Fibroblast of skin of right quadriceps (primary cell): ENCODE data around the gene TTBK1.

Experiments
- DNase-seq: peaks from one replicate; pipeline ENCODE4 v3.0.0-alpha.2; 2013

TTBK1 gene

DNA sequence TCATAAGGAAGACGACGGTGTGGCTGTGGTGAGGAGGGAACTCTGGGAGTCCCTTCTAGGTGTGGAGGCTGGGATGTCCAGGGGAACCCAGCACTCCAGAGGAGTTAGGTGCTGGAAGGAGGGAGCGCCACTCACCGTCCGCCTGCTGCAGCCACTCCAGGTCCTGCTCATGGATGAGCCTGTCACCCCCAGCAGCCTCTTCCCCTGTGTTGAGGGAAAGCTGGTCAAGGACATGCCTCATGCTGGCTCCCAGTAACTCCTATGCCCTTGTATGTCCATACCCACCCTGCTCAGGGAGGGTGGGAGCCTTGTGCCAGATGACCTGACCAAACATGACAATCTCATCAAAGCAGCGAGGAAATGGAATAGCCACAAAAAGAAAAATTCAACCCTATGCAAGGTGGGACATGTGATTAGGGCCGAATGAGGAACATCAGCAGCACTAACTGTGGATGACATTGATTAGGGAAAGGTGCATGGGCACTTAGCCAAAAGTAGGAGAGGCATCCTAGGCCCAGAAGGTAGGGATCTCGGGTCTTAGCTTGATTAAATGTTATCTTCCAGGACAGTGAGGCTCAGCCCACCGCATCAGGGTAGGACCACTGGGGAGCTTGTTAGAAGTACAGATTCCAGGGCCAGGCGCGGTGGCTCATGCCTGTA is 17.0 kb upstream of the TTBK1 start:
- no peak for DNase-seq

DNA sequence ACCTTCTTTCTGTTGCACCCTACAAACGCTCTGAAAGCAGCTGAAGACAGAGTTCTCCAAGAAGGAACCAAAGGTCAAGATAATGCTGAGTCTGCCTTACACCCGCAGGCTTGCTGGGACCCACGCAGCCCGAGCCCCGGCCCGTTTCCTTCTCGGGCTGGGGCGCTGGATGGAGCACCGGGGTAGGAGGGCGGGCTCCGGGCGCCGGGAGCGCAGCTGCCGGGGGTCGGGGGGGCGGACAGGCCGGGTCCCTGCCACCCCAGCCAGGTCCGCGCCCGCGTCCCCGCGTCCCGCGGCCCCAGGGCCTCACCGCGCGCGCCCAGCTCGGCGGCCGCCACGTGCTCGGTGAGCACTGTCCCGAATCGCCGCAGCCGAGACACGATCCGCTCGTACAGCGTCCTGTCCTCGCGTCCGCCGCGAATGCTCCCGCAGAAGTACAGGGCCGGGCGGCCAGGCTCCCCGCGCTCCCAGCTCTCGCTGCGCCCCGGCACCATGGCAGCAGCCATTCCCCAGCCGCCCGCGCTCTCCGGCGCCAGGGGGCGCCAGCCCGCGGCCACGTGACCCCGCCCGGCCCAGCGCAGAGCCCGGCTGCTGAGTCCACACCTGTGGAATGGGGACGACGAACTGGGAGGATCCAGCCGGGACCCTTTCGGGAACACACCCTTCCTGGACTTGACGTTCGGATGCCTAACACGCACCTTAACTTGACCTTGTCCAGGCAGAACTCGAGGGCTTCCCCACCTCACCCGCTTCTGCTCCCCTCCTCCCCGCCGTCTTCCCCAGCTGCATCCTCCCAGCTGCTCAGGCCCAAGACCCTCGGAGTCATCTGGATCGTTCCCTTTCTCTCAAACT is 14.1 kb upstream of the TTBK1 start, which contains the start of gene DNPH1:
TSS of gene DNPH1 (minus strand) at position 531 of the 852 bp plus-strand sequence. CDS start at position 506, 25 bp downstream.
- peak; percentile 63 for DNase-seq

DNA sequence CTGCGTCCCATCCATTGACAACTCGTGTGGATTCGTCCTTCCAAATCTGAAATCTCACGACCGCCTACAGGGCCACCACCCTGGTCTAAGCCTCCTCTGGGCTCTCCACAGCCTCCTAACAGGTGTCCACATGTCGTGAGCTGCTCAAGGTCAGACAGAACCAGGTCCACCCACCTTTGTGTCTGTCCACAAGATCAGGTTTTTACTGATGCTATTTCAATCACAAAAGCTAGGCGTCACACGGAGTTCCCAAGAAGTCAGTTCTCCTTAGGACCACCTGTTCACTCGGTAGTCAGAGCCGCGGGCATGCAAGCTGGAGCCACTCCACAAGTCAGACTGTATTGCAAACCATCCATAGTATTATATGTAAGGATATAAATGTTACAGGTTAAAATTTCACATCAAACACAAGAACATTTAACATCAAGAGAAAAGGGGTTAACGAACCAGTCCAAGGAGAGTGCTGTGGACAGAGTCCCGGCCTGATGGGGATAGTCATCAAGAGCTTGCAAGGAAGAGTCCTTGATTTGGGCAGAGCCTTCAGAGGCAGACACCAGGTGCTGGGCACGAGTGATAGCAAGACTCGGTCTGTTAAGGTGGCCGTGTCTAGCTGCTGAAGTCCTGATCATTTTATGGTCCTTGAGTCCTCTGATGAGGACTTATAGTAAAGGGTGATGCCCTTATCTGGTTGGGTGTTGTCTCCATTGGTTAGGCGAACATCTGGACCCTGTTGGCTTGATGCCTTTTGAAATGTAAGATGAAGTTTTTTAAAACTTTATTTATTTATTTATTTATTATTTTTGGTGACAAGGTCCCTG is 13.3 kb upstream of the TTBK1 start:
- DNase-seq: no peak

DNA sequence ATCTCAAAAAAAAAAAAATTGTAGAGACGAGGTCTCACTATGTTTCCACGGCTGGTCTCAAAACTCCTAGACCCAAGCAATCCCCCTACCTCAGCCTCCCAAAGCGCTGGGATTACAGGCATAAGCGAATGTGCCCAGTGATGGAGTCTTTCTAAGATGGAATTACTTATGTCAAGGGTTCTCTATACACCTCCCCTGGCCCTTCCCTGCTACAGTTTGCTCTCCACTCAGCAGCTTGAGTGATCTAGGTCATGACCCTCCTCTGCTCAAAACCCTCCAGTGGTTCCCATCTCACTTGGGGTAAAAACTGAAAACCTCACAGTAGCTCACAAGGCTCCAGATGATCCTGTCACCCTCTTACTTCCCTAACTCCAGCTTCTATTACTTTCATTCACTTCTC is 12.2 kb upstream of the TTBK1 start:
- no peak for DNase-seq

- no peak for DNase-seq
Observed at GRCh38 chr6:43231735-43232450, 11.4 kb upstream of the TTBK1 start.

- no peak for DNase-seq
Observed at GRCh38 chr6:43235841-43236240, 7.4 kb upstream of the TTBK1 start.

DNA sequence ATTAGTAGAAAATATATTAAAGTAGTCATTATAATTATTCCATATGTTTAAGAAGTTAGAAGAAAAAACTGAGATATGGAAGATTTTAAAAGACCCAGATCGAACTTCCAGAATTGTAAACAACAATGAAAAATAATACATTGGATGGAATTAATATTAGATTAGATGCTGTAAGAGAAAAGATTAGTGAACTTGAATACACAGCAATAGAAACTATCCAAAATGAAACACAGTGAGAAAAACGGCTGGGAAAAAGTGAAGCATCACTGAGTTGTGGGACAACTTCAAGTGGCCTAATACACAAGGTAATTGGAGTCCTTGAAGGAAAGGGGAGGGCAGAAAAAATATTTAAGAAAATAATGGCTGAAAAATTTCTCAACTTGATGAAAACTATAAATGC is 4.2 kb upstream of the TTBK1 start:
- no peak for DNase-seq

DNA sequence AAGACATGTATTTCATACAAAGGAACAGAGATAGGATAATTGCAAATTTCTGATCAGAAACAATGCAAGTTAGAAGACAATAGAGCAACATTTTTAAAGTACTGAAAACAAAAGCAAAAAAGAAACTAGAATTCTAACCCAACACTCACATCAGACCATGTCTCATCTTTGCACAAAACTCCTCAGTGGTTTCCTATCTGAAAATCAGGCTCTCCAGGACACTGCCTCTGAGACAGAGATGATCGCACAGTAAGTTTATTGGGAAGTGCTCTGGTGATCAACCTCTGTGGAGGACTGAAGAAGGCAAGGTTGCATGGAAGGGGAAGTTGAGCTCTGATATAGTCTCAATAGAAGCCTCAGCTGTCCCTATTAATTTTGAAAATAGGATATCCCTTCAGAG is 2.3 kb upstream of the TTBK1 start:
- DNase-seq: no peak

DNA sequence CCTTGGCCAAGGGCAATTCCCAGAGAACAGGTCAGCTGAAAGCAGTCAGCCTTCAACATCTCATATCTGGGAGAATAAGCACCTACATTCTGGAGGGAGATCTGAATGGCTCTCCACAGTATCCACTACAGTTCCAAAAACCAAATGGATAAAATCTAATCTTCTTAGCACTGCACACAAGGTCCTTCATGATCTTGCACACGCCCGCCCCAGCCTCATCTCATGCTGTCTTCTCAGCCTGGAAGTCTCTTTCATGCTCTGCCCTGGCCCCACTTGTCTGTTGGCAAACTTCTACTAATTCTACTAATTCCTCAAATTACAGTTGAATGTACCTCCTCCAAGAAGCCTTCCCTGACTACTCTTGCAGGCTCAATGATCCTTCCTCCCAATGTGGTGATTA is 1.8 kb upstream of the TTBK1 start:
- no peak for DNase-seq

DNA sequence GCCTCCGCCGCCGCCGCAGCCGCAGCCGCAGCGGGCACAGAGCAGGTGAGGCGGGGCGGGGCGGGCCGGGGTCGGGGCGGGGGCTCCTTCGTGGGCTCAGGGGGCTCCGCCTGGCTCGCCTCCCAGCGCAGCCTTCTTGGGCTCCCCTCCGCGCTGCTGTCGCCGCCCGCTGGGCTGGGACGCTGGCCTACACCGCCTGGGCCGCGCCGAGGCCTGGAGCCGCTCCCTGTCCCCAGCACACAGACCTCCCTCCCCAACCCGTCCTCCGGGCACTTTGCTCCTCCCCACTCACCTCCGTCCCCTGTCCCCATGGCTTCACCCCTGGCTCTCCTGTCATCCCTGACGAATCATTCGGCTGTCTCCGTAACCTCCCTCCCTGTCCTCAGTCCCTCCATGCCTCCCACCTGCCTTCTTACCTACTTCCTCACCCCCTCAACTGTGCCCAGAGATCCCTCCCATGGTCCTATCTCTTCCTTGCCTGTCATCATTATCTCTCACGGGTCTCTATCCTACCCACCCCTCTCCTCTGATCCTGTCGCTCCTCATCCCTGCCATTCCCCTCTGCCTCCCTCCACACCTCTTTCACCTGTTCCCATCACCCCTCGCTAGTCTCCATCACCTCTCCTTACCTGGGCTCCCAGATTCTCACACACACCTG is 512 bp downstream of the TTBK1 start:
- no peak for DNase-seq

- no peak for DNase-seq
Observed at GRCh38 chr6:43246301-43247113, 3.2 kb downstream of the TTBK1 start.

GRCh38 chr6:43247114-43247999 is 4.1 kb downstream of the TTBK1 start:
- DNase-seq: no peak

DNA sequence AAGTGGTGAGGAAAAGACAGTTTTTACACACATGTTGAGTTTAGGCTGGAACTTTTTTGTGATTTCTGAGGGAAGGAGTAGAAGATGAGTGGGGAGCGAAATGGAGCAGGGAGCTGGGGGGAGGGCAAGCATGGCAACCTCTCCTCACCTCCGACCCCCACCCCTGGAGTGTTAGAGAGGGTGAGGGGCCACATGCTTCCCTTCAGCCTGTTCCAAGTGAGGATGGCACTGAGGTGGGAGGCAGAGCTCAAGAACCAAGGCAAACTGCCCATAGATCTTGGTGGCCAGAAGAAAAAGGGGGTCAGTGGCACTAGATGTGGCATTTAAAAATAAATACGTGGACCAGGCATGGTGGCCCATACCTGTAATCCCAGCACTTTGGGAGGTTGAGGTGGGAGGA is 4.8 kb downstream of the TTBK1 start:
- no peak for DNase-seq

GRCh38 chr6:43248791-43249190 is 5.5 kb downstream of the TTBK1 start:
- DNase-seq: no peak

- no peak for DNase-seq
Observed at GRCh38 chr6:43250992-43251373, 7.7 kb downstream of the TTBK1 start.

GRCh38 chr6:43253401-43253800 is 10.1 kb downstream of the TTBK1 start:
- no peak for DNase-seq

DNA sequence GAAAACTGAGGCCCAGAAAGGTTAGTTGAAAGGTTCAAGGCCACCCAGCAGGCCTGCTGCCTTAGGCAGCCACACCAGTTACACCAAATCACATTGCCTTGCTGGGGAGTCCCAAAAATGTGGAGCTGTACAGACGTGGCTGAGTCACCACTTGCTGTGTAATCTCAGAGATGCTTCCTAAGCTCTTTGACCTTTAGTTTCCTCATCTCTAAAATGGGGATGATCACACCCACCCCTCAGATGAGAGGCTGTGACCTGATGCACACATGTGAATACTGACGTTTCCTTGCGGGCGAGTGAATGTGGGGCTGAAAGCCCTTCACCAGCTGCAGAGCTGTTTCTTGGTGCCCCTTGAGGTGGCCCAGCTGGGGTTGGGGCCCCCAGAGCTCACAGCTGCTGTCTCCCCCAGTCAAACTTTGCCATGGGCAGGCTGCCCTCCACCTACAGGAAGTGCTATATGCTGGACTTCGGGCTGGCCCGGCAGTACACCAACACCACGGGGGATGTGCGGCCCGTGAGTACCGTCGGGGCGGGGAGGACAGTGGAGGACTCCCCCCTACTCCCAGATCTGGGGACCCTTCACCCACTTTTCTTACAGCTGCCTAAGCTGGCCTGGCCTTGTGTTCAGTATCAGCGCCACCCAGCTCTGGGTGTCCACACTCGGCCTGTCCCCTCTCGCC is 11.0 kb downstream of the TTBK1 start:
- no peak for DNase-seq

GRCh38 chr6:43254846-43255245 is 11.6 kb downstream of the TTBK1 start:
- no peak for DNase-seq

GRCh38 chr6:43255408-43256054 is 12.2 kb downstream of the TTBK1 start:
- no peak for DNase-seq
